NCI-H748 (cell line): Measurements from ENCODE around the gene RAB3GAP2.
"Not testable (repeated sequence)": the region's sequence is repeated elsewhere in the genome, so short reads cannot be mapped to it uniquely, and the experiment has no call there.

Experiments used
- DNase-seq: peaks from one replicate; lab custom pipeline; 2025; ENCODE audit not compliant: unreplicated experiment; lab: John Stamatoyannopoulos, UW

Gene RAB3GAP2

GRCh38 chr1:220213382-220213983, 58.8 kb downstream of the RAB3GAP2 start:
- no peak for DNase-seq

GRCh38 chr1:220207411-220207810, 64.8 kb downstream of the RAB3GAP2 start:
- DNase-seq, result no peak

GRCh38 chr1:220204758-220205157, 67.5 kb downstream of the RAB3GAP2 start:
- not testable (repeated sequence) for DNase-seq

GRCh38 chr1:220203816-220204215, 68.4 kb downstream of the RAB3GAP2 start:
- no peak for DNase-seq

GRCh38 chr1:220198186-220199005, 73.9 kb downstream of the RAB3GAP2 start:
- DNase-seq, result no peak

- DNase-seq, result no peak
These were observed 76.6 kb downstream of the RAB3GAP2 start for GRCh38 chr1:220195701-220196100.

GRCh38 chr1:220189750-220190347, 82.4 kb downstream of the RAB3GAP2 start:
- DNase-seq, result peak; percentile 30

GRCh38 chr1:220188538-220188937, 83.7 kb downstream of the RAB3GAP2 start:
- DNase-seq, result no peak

- no peak for DNase-seq
These were observed 85.5 kb downstream of the RAB3GAP2 start for GRCh38 chr1:220186752-220187151.

GRCh38 chr1:220184506-220184905, 87.7 kb downstream of the RAB3GAP2 start:
- DNase-seq, result no peak

GRCh38 chr1:220182656-220183055, 89.6 kb downstream of the RAB3GAP2 start:
- no peak for DNase-seq

- DNase-seq, result no peak
These were observed 90.1 kb downstream of the RAB3GAP2 start for GRCh38 chr1:220182111-220182510.

- no peak for DNase-seq
These were observed 95.7 kb downstream of the RAB3GAP2 start for GRCh38 chr1:220176540-220176939.

GRCh38 chr1:220170836-220171526, 101.3 kb downstream of the RAB3GAP2 start:
- no peak for DNase-seq

GRCh38 chr1:220169887-220170286, 102.4 kb downstream of the RAB3GAP2 start:
- not testable (repeated sequence) for DNase-seq

- DNase-seq, result no peak
These were observed 105.4 kb downstream of the RAB3GAP2 start for GRCh38 chr1:220166853-220167252.

GRCh38 chr1:220164517-220164916, 107.7 kb downstream of the RAB3GAP2 start:
- no peak for DNase-seq

GRCh38 chr1:220164116-220164515, 108.1 kb downstream of the RAB3GAP2 start:
- no peak for DNase-seq

GRCh38 chr1:220160027-220160426, 112.2 kb downstream of the RAB3GAP2 start:
- no peak for DNase-seq

GRCh38 chr1:220159041-220159440, 113.2 kb downstream of the RAB3GAP2 start:
- no peak for DNase-seq

GRCh38 chr1:220158530-220158929, 113.7 kb downstream of the RAB3GAP2 start:
- DNase-seq, result not testable (repeated sequence)
